ENCODE results near the gene ANGPTL4.
"Not testable (repeated sequence)": the region's sequence is repeated elsewhere in the genome, so short reads cannot be mapped to it uniquely, and the experiment has no call there.

Gene ANGPTL4

GRCh38 chr19:8363803-8364771 lies at the start of gene ANGPTL4:
ANGPTL4 (plus strand) TSS chr19:8364155; CDS start chr19:8364322, 167 bp downstream.
- peak; percentile 36 for TF ChIP-seq CTCF (conservative IDR thresholded peaks at IDR 0.05; ENCODE audit: low read length)
- peak within 1 kb of the TSS; percentile 62 for H3K4me3 ChIP-seq (ENCODE audit: low read length)
- peak; percentile 74 for DNase-seq (ENCODE audit: low read depth)

GRCh38 chr19:8314981-8315640 lies 48.8 kb upstream of the ANGPTL4 start:
- DNase-seq (ENCODE audit: low read depth); H3K4me3 ChIP-seq (ENCODE audit: low read length): not testable (repeated sequence)

- no peak overlapping the region for H3K4me3 ChIP-seq (ENCODE audit: low read length)
- TF ChIP-seq CTCF (conservative IDR thresholded peaks at IDR 0.05; ENCODE audit: low read length) = no peak
- no peak for DNase-seq (ENCODE audit: low read depth)
Observed at GRCh38 chr19:8316351-8317125, 47.4 kb upstream of the ANGPTL4 start.

GRCh38 chr19:8318835-8319234 lies 45.1 kb upstream of the ANGPTL4 start:
- DNase-seq (ENCODE audit: low read depth); H3K4me3 ChIP-seq (ENCODE audit: low read length): not testable (repeated sequence)

GRCh38 chr19:8319807-8320520 lies 44.0 kb upstream of the ANGPTL4 start:
- DNase-seq (ENCODE audit: low read depth) = no peak
- peak overlapping the region; percentile 98 for H3K4me3 ChIP-seq (ENCODE audit: low read length)
- TF ChIP-seq CTCF (conservative IDR thresholded peaks at IDR 0.05; ENCODE audit: low read length) = no peak

GRCh38 chr19:8320564-8321066 lies 43.3 kb upstream of the ANGPTL4 start:
- DNase-seq (ENCODE audit: low read depth) = no peak
- TF ChIP-seq CTCF (conservative IDR thresholded peaks at IDR 0.05; ENCODE audit: low read length) = no peak

GRCh38 chr19:8321067-8321985 lies 42.6 kb upstream of the ANGPTL4 start, which contains the start of the genes NDUFA7 and RPS28:
NDUFA7 (minus strand) TSS chr19:8321375; CDS start chr19:8321358, 17 bp downstream.
RPS28 (plus strand) TSS chr19:8321496; CDS start chr19:8321531, 35 bp downstream.
- DNase-seq (ENCODE audit: low read depth) = peak; percentile 94
- TF ChIP-seq CTCF (conservative IDR thresholded peaks at IDR 0.05; ENCODE audit: low read length) = peak; percentile 23; the same call in 1 of the 2 replicates
- H3K4me3 ChIP-seq (ENCODE audit: low read length) = peak within 1 kb of the TSS; percentile 98

More at GRCh38 chr19:8320564-8321066, 43.3 kb upstream of the ANGPTL4 start:
- H3K4me3 ChIP-seq (ENCODE audit: low read length) = peak overlapping the region; percentile 98
